ENCODE measurements around the gene LRRTM4.

DNA sequence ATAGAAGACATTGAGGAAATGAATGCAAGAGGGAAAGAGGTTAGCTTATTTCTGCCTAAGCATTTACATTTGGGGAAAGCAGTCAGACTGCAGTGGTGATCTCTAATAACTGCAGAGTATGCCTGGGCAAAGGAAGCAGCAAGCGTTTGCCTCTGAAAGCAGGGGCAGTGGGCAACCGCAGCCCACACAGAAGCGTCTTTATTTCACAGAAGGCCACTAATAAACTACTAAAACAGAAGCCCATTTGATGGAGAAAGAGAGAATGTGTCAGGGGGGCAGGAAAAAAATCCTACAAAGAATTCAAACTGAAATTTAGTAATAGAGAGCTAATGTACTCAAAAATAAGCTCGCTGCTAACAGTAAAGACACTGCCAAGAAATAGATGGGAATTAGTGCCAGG, 53.1 kb downstream of the LRRTM4 start:
- TF ChIP-seq CREB1 (IDR thresholded peaks at IDR 0.05; ENCODE audit: low read depth) (no peak), POLR2AphosphoS5 (IDR thresholded peaks at IDR 0.05; ENCODE audit: low read length) (no peak), EZH2 (IDR thresholded peaks at IDR 0.05; ENCODE audit: borderline replicate concordance, control insufficient read depth, low read depth, low read length) (no peak), SP1 (IDR thresholded peaks at IDR 0.05; ENCODE audit: low read depth, low read length) (no peak), MTA2 (IDR thresholded peaks at IDR 0.05; ENCODE audit: low read depth) (no peak), FOS (IDR thresholded peaks at IDR 0.05; ENCODE audit: borderline replicate concordance, extremely low read depth, insufficient read length) (no peak), YY1 (IDR thresholded peaks at IDR 0.05; ENCODE audit: low read depth, low read length) (no peak), RAD51 (IDR thresholded peaks at IDR 0.05) (no peak), NFXL1 (IDR thresholded peaks at IDR 0.05; ENCODE audit: borderline replicate concordance) (no peak)
- TF ChIP-seq, protein P1, sequence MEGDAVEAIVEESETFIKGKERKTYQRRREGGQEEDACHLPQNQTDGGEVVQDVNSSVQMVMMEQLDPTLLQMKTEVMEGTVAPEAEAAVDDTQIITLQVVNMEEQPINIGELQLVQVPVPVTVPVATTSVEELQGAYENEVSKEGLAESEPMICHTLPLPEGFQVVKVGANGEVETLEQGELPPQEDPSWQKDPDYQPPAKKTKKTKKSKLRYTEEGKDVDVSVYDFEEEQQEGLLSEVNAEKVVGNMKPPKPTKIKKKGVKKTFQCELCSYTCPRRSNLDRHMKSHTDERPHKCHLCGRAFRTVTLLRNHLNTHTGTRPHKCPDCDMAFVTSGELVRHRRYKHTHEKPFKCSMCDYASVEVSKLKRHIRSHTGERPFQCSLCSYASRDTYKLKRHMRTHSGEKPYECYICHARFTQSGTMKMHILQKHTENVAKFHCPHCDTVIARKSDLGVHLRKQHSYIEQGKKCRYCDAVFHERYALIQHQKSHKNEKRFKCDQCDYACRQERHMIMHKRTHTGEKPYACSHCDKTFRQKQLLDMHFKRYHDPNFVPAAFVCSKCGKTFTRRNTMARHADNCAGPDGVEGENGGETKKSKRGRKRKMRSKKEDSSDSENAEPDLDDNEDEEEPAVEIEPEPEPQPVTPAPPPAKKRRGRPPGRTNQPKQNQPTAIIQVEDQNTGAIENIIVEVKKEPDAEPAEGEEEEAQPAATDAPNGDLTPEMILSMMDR (IDR thresholded peaks at IDR 0.05 in 2 of 3, conservative IDR thresholded peaks at IDR 0.05 in 1 of 3; ENCODE audit: control insufficient read depth in 2 of 3, extremely low read depth in 1 of 3, insufficient read depth in 1 of 3, low read depth in 3 of 3, low read length in 3 of 3), result no peak
- TF ChIP-seq, protein P2, sequence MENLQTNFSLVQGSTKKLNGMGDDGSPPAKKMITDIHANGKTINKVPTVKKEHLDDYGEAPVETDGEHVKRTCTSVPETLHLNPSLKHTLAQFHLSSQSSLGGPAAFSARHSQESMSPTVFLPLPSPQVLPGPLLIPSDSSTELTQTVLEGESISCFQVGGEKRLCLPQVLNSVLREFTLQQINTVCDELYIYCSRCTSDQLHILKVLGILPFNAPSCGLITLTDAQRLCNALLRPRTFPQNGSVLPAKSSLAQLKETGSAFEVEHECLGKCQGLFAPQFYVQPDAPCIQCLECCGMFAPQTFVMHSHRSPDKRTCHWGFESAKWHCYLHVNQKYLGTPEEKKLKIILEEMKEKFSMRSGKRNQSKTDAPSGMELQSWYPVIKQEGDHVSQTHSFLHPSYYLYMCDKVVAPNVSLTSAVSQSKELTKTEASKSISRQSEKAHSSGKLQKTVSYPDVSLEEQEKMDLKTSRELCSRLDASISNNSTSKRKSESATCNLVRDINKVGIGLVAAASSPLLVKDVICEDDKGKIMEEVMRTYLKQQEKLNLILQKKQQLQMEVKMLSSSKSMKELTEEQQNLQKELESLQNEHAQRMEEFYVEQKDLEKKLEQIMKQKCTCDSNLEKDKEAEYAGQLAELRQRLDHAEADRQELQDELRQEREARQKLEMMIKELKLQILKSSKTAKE (IDR thresholded peaks at IDR 0.05; ENCODE audit: low read depth, poor library complexity, severe bottlenecking), result no peak

Measured in GM12878 (cell line).